Hepatocyte (in vitro differentiated cells): ENCODE results near the gene HNMT. TPM values are rescaled to one million over a fixed set of nuclear protein-coding genes. Genes with fewer than 3 reads are reported as not detected.
"Not testable (repeated sequence)": the region's sequence is repeated elsewhere in the genome, so short reads cannot be mapped to it uniquely, and the experiment has no call there.

Experiments
- DNase-seq: peaks from one replicate; pipeline ENCODE4 v3.0.0-alpha.2; 2016; ENCODE audit warnings: low spot score
- H2AFZ ChIP-seq: fragments of 200-600 bp; sonication (generic); 2 replicates; pipeline ENCODE4 v1.6.0; 2016; ENCODE audit warnings: antibody characterized with exemption, mild to moderate bottlenecking
- H3K27ac ChIP-seq: fragments of 200-600 bp; sonication (generic); 2 replicates; pipeline ENCODE4 v1.5.1; 2016; ENCODE audit warnings: mild to moderate bottlenecking
- H3K27me3 ChIP-seq: fragments of 200-600 bp; sonication (generic); 2 replicates; pipeline ENCODE4 v1.6.1; 2016
- H3K36me3 ChIP-seq: fragments of 200-600 bp; sonication (generic); replicated peaks from 2 replicates; pipeline ENCODE4 v1.5.1; 2016; ENCODE audit warnings: low read depth; ENCODE audit not compliant: insufficient read depth
- H3K4me1 ChIP-seq: fragments of 200-600 bp; sonication (generic); 2 replicates; pipeline ENCODE4 v1.5.1; 2016; ENCODE audit warnings: mild to moderate bottlenecking, moderate library complexity; ENCODE audit not compliant: insufficient read depth
- H3K4me2 ChIP-seq: fragments of 200-600 bp; sonication (generic); 2 replicates; pipeline ENCODE4 v1.6.0; 2016
- H3K4me3 ChIP-seq: fragments of 200-600 bp; sonication (generic); 2 replicates; pipeline ENCODE4 v1.5.1; 2016; ENCODE audit warnings: mild to moderate bottlenecking
- H3K79me2 ChIP-seq: fragments of 200-600 bp; sonication (generic); 2 replicates; pipeline ENCODE4 v1.6.0; 2017; ENCODE audit warnings: mild to moderate bottlenecking
- H3K9me2 ChIP-seq: fragments of 200-600 bp; sonication (generic); replicated peaks from 2 replicates; pipeline ENCODE4 v1.6.0; 2017; ENCODE audit warnings: mild to moderate bottlenecking; ENCODE audit not compliant: insufficient read depth
- H3K9me3 ChIP-seq: fragments of 200-600 bp; sonication (generic); 2 replicates; pipeline ENCODE4 v1.5.1; 2016; ENCODE audit warnings: low read depth, mild to moderate bottlenecking
- H4K20me1 ChIP-seq: fragments of 200-600 bp; sonication (generic); 2 replicates; pipeline ENCODE4 v1.6.0; 2016; ENCODE audit warnings: mild to moderate bottlenecking; ENCODE audit not compliant: insufficient read depth, poor library complexity, severe bottlenecking
- EZH2 ChIP-seq: fragments of 200-600 bp; sonication (generic); IDR thresholded peaks from 2 replicates; pipeline ENCODE4 v1.6.1; 2016; ENCODE audit warnings: antibody characterized with exemption, mild to moderate bottlenecking, borderline replicate concordance
- EZH2phosphoT487 ChIP-seq: fragments of 200-600 bp; sonication (generic); IDR thresholded peaks from one replicate; pipeline ENCODE4 v1.6.1; 2018; ENCODE audit warnings: antibody characterized with exemption, mild to moderate bottlenecking, low read depth, moderate library complexity; ENCODE audit not compliant: unreplicated experiment, severe bottlenecking
- WGBS: methylation state at CpG from one replicate; pipeline ENCODE4 v1.1.6; 2016; ENCODE audit warnings: low lambda C conversion rate; ENCODE audit errors: missing lambda C conversion rate; 5-methylcytosine and 5-hydroxymethylcytosine counted together
- polyA plus RNA-seq: library from polyadenylated mRNA; unstranded; fragments of >200 nt; fragmentation: Nextera tagmentation; extraction: Ambion mirVana; gene quantifications from 2 replicates; pipeline ENCODE4 v1.2.1, GENCODE V29; 2016
- total RNA-seq: library from RNA; depleted of rRNA; stranded (reverse); fragments of >200 nt; gene quantifications from 2 replicates; pipeline ENCODE4 v1.2.3, GENCODE V29; 2014
- TF ChIP-seq, protein P1 (sequence below): fragments of 200-600 bp; sonication (generic); IDR thresholded peaks from 2 replicates; pipeline ENCODE4 v1.5.1; 2016; ENCODE audit warnings: antibody characterized with exemption, mild to moderate bottlenecking; ENCODE audit not compliant: poor library complexity

Gene HNMT
- total and polyA plus RNA-seq, 2 experiments from 2014 or later: 23.4 to 26.3 TPM

DNA sequence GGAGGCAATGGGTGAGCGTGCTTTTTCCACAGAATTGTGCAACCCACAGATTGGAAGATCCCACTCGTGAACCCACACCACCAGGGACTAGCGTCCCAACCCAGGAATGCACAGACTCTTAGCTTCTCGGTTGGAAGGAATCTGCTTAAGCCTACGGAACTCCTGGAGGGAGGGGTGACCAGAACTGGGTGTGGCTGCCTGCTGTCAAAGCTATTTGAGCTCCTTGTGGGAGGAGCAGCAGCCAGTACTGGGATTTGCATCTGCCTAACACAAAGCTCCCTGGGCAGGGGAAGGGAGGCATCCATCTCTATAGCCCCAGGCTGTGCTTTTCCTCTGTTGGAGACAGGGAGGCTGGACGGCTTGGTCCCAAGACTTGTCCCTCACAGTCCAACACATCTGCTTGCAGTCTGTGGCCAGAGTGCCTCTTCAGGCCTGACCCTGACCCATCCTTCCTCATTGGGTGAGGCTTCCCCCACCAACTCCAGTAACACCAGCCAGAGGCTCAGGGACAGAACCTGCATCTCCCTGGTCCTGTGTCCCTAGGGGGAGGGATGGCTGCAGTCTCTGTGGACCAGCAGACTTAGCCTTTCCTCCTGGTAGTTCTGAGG lies 27.9 kb downstream of the HNMT start:
- 92% methylated on average over 6 of the region's 6 CpGs for WGBS
- no peak for TF ChIP-seq EZH2phosphoT487
- TF ChIP-seq EZH2: no peak
- TF ChIP-seq, protein P1, sequence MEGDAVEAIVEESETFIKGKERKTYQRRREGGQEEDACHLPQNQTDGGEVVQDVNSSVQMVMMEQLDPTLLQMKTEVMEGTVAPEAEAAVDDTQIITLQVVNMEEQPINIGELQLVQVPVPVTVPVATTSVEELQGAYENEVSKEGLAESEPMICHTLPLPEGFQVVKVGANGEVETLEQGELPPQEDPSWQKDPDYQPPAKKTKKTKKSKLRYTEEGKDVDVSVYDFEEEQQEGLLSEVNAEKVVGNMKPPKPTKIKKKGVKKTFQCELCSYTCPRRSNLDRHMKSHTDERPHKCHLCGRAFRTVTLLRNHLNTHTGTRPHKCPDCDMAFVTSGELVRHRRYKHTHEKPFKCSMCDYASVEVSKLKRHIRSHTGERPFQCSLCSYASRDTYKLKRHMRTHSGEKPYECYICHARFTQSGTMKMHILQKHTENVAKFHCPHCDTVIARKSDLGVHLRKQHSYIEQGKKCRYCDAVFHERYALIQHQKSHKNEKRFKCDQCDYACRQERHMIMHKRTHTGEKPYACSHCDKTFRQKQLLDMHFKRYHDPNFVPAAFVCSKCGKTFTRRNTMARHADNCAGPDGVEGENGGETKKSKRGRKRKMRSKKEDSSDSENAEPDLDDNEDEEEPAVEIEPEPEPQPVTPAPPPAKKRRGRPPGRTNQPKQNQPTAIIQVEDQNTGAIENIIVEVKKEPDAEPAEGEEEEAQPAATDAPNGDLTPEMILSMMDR: no peak
- H3K4me2 ChIP-seq: no peak overlapping the region

DNA sequence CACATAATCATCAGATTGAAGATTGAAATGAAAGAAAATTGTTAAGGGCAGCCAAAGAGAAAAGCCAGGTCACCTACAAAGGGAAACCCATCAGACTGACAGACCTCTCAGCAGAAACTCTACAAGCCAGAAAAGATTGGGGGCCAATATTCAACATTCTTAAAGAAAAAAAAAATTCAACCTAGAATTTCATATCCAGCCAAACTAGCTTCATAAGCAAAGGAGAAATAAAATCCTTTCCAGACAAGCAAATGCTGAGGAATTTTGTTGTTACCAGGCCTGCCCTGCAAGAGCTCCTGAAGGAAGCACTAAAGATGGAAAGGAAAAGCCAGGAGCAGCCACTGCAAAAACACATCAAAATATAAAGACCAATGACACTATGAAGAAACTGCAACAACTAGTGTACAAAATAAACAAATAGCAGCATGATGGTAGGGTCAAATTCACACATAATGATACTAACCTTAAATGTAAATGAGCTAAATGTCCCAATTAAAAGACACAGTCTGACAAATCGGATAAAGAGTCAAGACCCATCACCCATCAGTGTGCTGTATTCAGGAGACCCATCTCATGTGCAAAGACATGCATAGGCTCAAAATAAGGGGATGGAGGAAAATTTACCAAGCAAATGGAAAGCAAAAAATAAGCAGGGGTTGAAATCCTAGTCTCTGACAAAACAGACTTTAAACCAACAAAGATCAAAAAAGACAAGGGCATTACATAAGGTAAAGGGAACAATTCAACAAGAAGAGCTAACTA lies 29.6 kb downstream of the HNMT start:
- peaks cover 17% of the 10 kb centered on the region for H3K9me3 ChIP-seq
- H3K9me2 ChIP-seq, DNase-seq, H3K4me1 ChIP-seq, H4K20me1 ChIP-seq, H2AFZ ChIP-seq, H3K79me2 ChIP-seq, H3K27ac ChIP-seq, H3K36me3 ChIP-seq, H3K27me3 ChIP-seq, H3K4me2 ChIP-seq, H3K4me3 ChIP-seq: not testable (repeated sequence)
- 100% methylated on average over 1 of the region's 1 CpG for WGBS

More for the DNA sequence above, 27.9 kb downstream of the HNMT start:
- H3K79me2 ChIP-seq: no peaks in the 10 kb centered on the region
- H2AFZ ChIP-seq: no peak overlapping the region
- H3K9me2 ChIP-seq: no peaks in the 10 kb centered on the region
- no peak overlapping the region for H3K4me3 ChIP-seq
- H3K9me3 ChIP-seq: peaks cover 17% of the 10 kb centered on the region
- no peaks in the 10 kb centered on the region for H3K27me3 ChIP-seq
- no peaks in the 10 kb centered on the region for H3K4me1 ChIP-seq
- no peak overlapping the region for H3K27ac ChIP-seq
- H4K20me1 ChIP-seq: no peaks in the 10 kb centered on the region
- no peaks in the 10 kb centered on the region for H3K36me3 ChIP-seq
- no peak for DNase-seq

DNA sequence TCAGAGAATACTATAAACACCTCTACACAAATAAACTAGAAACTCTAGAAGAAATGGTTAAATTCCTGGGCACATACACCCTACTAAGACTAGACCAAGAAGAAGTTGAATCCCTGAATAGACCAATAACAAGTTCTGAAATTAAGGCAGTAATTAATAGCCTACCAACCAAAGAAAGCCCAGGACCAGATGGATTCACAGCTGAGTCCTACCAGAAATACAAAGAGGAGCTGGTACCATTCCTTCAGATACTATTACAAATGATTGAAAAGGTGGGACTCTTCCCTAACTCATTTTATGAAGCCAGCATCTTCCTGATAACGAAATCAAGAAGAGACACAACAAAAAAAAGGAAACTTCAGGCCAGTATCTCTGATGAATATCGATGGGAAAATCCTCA lies 31.1 kb downstream of the HNMT start:
- H3K4me2 ChIP-seq, H4K20me1 ChIP-seq, H3K36me3 ChIP-seq, H3K9me2 ChIP-seq, H3K79me2 ChIP-seq, DNase-seq, H3K4me1 ChIP-seq, H3K27ac ChIP-seq, H3K27me3 ChIP-seq, H3K4me3 ChIP-seq, H2AFZ ChIP-seq: not testable (repeated sequence)
- 88% methylated on average over 2 of the region's 2 CpGs for WGBS
- H3K9me3 ChIP-seq: peaks cover 13% of the 10 kb centered on the region

DNA sequence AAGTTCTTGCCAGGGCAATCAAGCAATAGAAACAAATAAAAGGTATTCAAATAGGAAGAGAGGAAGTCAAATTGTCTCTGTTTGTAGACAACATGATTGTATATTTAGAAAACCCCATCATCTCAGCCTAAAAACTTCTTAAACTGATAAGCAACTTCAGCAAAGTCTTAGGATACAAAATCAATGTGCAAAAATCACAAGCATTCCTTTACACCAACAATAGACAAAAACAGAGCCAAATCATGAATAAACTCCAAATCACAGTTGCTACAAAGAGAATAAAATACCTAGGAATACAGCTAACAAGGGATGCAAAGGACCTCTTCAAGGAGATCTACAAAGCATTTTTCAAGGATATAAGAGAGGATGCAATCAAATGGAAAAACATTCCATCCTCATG lies 31.9 kb downstream of the HNMT start:
- not testable (repeated sequence) for H3K9me2 ChIP-seq, H3K27me3 ChIP-seq, H3K4me2 ChIP-seq, H3K27ac ChIP-seq, DNase-seq, H2AFZ ChIP-seq, H3K79me2 ChIP-seq, H3K4me3 ChIP-seq, H3K36me3 ChIP-seq, H4K20me1 ChIP-seq, H3K4me1 ChIP-seq
- peaks cover 13% of the 10 kb centered on the region for H3K9me3 ChIP-seq

DNA sequence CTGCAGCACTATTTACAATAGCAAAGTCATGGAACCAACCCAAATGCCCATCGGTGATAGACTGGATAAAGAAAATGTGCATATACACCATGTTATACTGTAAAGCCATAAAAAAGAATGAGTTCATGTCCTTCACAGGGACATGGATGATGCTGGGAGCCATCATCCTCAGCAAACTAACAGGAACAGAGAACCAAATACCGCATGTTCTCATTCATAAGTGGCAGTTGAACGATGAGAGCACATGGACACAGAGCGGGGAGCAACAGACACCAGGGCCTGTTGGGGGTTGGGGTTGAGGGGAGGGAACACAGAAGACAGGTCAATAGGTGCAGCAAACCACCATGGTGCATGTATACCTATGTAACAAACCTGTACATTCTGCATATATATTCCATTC lies 33.5 kb downstream of the HNMT start:
- Histone ChIP-seq H3K4me2 (no peak overlapping the region), H3K4me1 (no peaks in the 10 kb centered on the region), H3K79me2 (no peaks in the 10 kb centered on the region), H3K27ac (no peak overlapping the region), H3K27me3 (no peaks in the 10 kb centered on the region), H3K4me3 (no peak overlapping the region), H3K9me2 (no peaks in the 10 kb centered on the region), H4K20me1 (no peaks in the 10 kb centered on the region), H3K36me3 (no peaks in the 10 kb centered on the region), H2AFZ (no peak overlapping the region), H3K9me3 (peaks cover 13% of the 10 kb centered on the region)
- TF ChIP-seq EZH2 (no peak), EZH2phosphoT487 (no peak)
- TF ChIP-seq, protein P1: no peak
- 99% methylated on average over 4 of the region's 4 CpGs for WGBS
- no peak for DNase-seq
